HG03442 (cell line): ENCODE data around the gene KLHL1.

ENCODE experiments used
- ATAC-seq: cut with Tn5 transposase; IDR thresholded peaks from one replicate; pipeline ENCODE4 v1.9.1; 2021; ENCODE audit warnings: mild to moderate bottlenecking, moderate library complexity; ENCODE audit not compliant: unreplicated experiment

The KLHL1 gene

GRCh38 chr13:69706807-69707206, 401.4 kb downstream of the KLHL1 start:
- ATAC-seq: no peak

GRCh38 chr13:69704311-69704710, 403.9 kb downstream of the KLHL1 start:
- no peak for ATAC-seq

- no peak for ATAC-seq
Observed at GRCh38 chr13:69690999-69691398, 417.3 kb downstream of the KLHL1 start.

GRCh38 chr13:69683921-69684686, 424.1 kb downstream of the KLHL1 start:
- no peak for ATAC-seq

GRCh38 chr13:69681722-69682121, 426.5 kb downstream of the KLHL1 start:
- no peak for ATAC-seq

GRCh38 chr13:69677343-69677742, 430.9 kb downstream of the KLHL1 start:
- ATAC-seq: no peak

GRCh38 chr13:69676286-69676685, 432.0 kb downstream of the KLHL1 start:
- no peak for ATAC-seq

GRCh38 chr13:69660155-69660554, 448.1 kb downstream of the KLHL1 start:
- no peak for ATAC-seq

GRCh38 chr13:69657676-69658075, 450.6 kb downstream of the KLHL1 start:
- ATAC-seq: no peak

- no peak for ATAC-seq
Observed at GRCh38 chr13:69654392-69654791, 453.9 kb downstream of the KLHL1 start.
